Thyroid gland (tissue), 4 donors: ENCODE measurements around the gene SPRTN. TPM values are rescaled to one million over a fixed set of nuclear protein-coding genes. Genes with fewer than 3 reads are reported as not detected.

Source experiments
- DNase-seq, 2 donors: peaks; one replicate each; pipeline ENCODE4 v3.0.0-alpha.2; 2019
- H3K27ac ChIP-seq, 3 donors: fragments of 200-600 bp; sonication (generic); 1 replicate in 2 of 3; 2 replicates in 1 of 3; pipeline ENCODE4 v1.5.1; 2016 to 2019; ENCODE audit warnings: mild to moderate bottlenecking in 1 of 3, moderate library complexity in 1 of 3
- H3K27me3 ChIP-seq: fragments of 200-600 bp; sonication (generic); one replicate; pipeline ENCODE4 v1.5.1; 2019
- H3K36me3 ChIP-seq, 2 donors: fragments of 200-600 bp; sonication (generic); one replicate each; pipeline ENCODE4 v1.5.1; 2016 to 2019
- H3K4me1 ChIP-seq, 2 donors: fragments of 200-600 bp; sonication (generic); one replicate each; pipeline ENCODE4 v1.5.1; 2017 to 2019
- H3K4me3 ChIP-seq, 3 donors: fragments of 200-600 bp; sonication (generic); replicated peaks in 1 of 3; 1 replicate in 2 of 3; 2 replicates in 1 of 3; pipeline ENCODE4 v1.5.1; 2016; ENCODE audit warnings: mild to moderate bottlenecking in 1 of 3
- H3K9me3 ChIP-seq: fragments of 200-600 bp; sonication (generic); one replicate; pipeline ENCODE4 v1.5.1; 2017
- CTCF ChIP-seq, 6 experiments: fragments of 200-600 bp in 3 of 6; fragments of 450-650 bp in 3 of 6; sonication (generic) in 3 of 6; IDR thresholded peaks; one replicate each; pipeline ENCODE4 v1.5.1; 2016 to 2019; ENCODE audit warnings: antibody characterized with exemption in 6 of 6, mild to moderate bottlenecking in 2 of 6, inconsistent platforms in 1 of 6, moderate library complexity in 1 of 6
- POLR2A ChIP-seq, 2 donors: fragments of 450-650 bp; IDR thresholded peaks; one replicate each; pipeline ENCODE4 v1.6.1; 2017; ENCODE audit warnings: antibody characterized with exemption in 2 of 2, mild to moderate bottlenecking in 2 of 2, moderate library complexity in 1 of 2
- WGBS, 2 donors: methylation state at CpG; one replicate each; pipeline ENCODE4 v1.1.5; 2017; 5-methylcytosine and 5-hydroxymethylcytosine counted together
- intact Hi-C: fragments of 100-400 bp; cut with DNase I; formaldehyde crosslinking; loops from one replicate; pipeline ENCODE4 v1.15.1; 2023
- total RNA-seq, 4 donors: library from RNA; depleted of rRNA; stranded (reverse); fragments of >200 nt; gene quantifications; one replicate each; pipeline ENCODE4 v1.2.3, GENCODE V29; 2016

SPRTN gene
- total RNA-seq, 4 donors from 2014 or later, result 11.0 to 28.9 (median 21.9) TPM

- no peak for TF ChIP-seq POLR2A (IDR thresholded peaks at IDR 0.05)
- no peak for TF ChIP-seq CTCF (IDR thresholded peaks at IDR 0.05)
- no peaks in the 10 kb centered on the region for H3K36me3 ChIP-seq
- no peaks in the 10 kb centered on the region for H3K27me3 ChIP-seq
- H3K4me1 ChIP-seq, result no peaks in the 10 kb centered on the region
- DNase-seq, result no peak
- intact Hi-C loops, result no loop called here
- no peak overlapping the region for H3K4me3 ChIP-seq
- no peak overlapping the region for H3K27ac ChIP-seq
- H3K9me3 ChIP-seq, result no peaks in the 10 kb centered on the region
Measured at GRCh38 chr1:231372501-231372900, 34.4 kb downstream of the SPRTN start.

GRCh38 chr1:231374394-231374793 lies 36.3 kb downstream of the SPRTN start:
- Histone ChIP-seq H3K27ac (no peak overlapping the region), H3K4me1 (no peaks in the 10 kb centered on the region), H3K36me3 (no peaks in the 10 kb centered on the region), H3K4me3 (no peak overlapping the region), H3K27me3 (no peaks in the 10 kb centered on the region), H3K9me3 (no peaks in the 10 kb centered on the region)
- WGBS, 2 donors, result 90 to 95% methylated on average over 4 of the region's 4 CpGs
- DNase-seq, result no peak
- TF ChIP-seq CTCF (IDR thresholded peaks at IDR 0.05) (no peak), POLR2A (IDR thresholded peaks at IDR 0.05) (no peak)
- intact Hi-C loops, result no loop called here

GRCh38 chr1:231376101-231376500 lies 38.0 kb downstream of the SPRTN start:
- H3K36me3 ChIP-seq, result no peaks in the 10 kb centered on the region
- intact Hi-C loops, result no loop called here
- WGBS, 2 donors, result 71 to 94% methylated on average over 4 of the region's 4 CpGs
- peaks cover 0 to 4% of the 10 kb centered on the region in 2 donors for H3K4me1 ChIP-seq
- DNase-seq, result no peak
- H3K27ac ChIP-seq, result no peak overlapping the region
- no peaks in the 10 kb centered on the region for H3K9me3 ChIP-seq
- H3K4me3 ChIP-seq, result no peak overlapping the region
- H3K27me3 ChIP-seq, result no peaks in the 10 kb centered on the region
- no peak for TF ChIP-seq POLR2A (IDR thresholded peaks at IDR 0.05)
- TF ChIP-seq CTCF (IDR thresholded peaks at IDR 0.05), result no peak

- WGBS, 2 donors, result 85% methylated on average over 5 of the region's 5 CpGs
- Histone ChIP-seq H3K27me3 (no peaks in the 10 kb centered on the region), H3K4me3 (no peak overlapping the region), H3K27ac (no peak overlapping the region), H3K4me1 (peaks cover 0 to 8% of the 10 kb centered on the region in 2 donors), H3K9me3 (no peaks in the 10 kb centered on the region), H3K36me3 (no peaks in the 10 kb centered on the region)
- no peak for TF ChIP-seq CTCF (IDR thresholded peaks at IDR 0.05)
- no peak for TF ChIP-seq POLR2A (IDR thresholded peaks at IDR 0.05)
- DNase-seq, result no peak
- intact Hi-C loops, result no loop called here
Measured at GRCh38 chr1:231376875-231377549, 38.9 kb downstream of the SPRTN start.

- H3K4me3 ChIP-seq, result no peak overlapping the region
- H3K4me1 ChIP-seq, result peaks cover 6 to 14% of the 10 kb centered on the region in 2 donors
- DNase-seq, result no peak
- TF ChIP-seq CTCF (IDR thresholded peaks at IDR 0.05) (no peak), POLR2A (IDR thresholded peaks at IDR 0.05) (no peak)
- H3K27ac ChIP-seq, result no peak overlapping the region
- H3K36me3 ChIP-seq, result no peaks in the 10 kb centered on the region
- intact Hi-C loops, result no loop called here
- no peaks in the 10 kb centered on the region for H3K27me3 ChIP-seq
- H3K9me3 ChIP-seq, result no peaks in the 10 kb centered on the region
- WGBS, 2 donors, result 63 to 65% methylated on average over 2 of the region's 2 CpGs
Measured at GRCh38 chr1:231381729-231382128, 43.6 kb downstream of the SPRTN start.
